HCT116 (cell line): ENCODE measurements around the gene ZNF804A. TPM values are rescaled to one million over a fixed set of nuclear protein-coding genes. Genes with fewer than 3 reads are reported as not detected.

ENCODE experiments used
- ATAC-seq: fragments of 200-7000 bp; cut with Tn5 transposase; 2 replicates; pipeline ENCODE4 v1.9.1; 2020; ENCODE audit warnings: mild to moderate bottlenecking, moderate library complexity
- BruUV-seq: library from RNA; stranded (reverse); fragments of 400-500 nt; replicated peaks from 2 replicates; lab custom pipeline; 2021; lab: Mats Ljungman, UMichigan
- CTCF ChIA-PET: fragments of 300-600 bp; sonication (Branson Sonifier 250); formaldehyde crosslinking; loops from one replicate; lab custom pipeline; 2021; ENCODE audit warnings: antibody characterized with exemption; lab: Charles Lee
- POLR2A ChIA-PET: fragments of 300-600, 350-600 bp; sonication (Branson Sonifier 250); formaldehyde crosslinking; loops from one replicate; lab custom pipeline; 2021; ENCODE audit warnings: antibody characterized with exemption; lab: Charles Lee
- RAD21 ChIA-PET, 2 experiments: fragments of 300-600 bp; sonication (Branson Sonifier 250); formaldehyde crosslinking; loops; one replicate each; lab custom pipeline; 2023; ENCODE audit warnings: low total read pairs in 2 of 2; ENCODE audit not compliant: uncharacterized antibody in 2 of 2, unreplicated experiment in 2 of 2, low non-redundant PET in 1 of 2; lab: Charles Lee
- DNase-seq: peaks from one replicate; pipeline ENCODE4 v3.0.0-alpha.2; 2010; ENCODE audit warnings: low read depth, low spot score
- H2AFZ ChIP-seq: fragments of 200-600 bp; shearing (Covaris generic), sonication (generic); 2 replicates; pipeline ENCODE4 v1.6.1; 2017; ENCODE audit warnings: low read depth, mixed run types, mixed read lengths, antibody characterized with exemption, low read length; ENCODE audit not compliant: poor library complexity, severe bottlenecking
- H3K27ac ChIP-seq: 2 replicates; pipeline ENCODE4 v1.5.1; 2012; ENCODE audit warnings: low read depth, low read length
- H3K27me3 ChIP-seq: fragments of 200-600 bp; sonication (generic); 2 replicates; pipeline ENCODE4 v1.6.1; 2016; ENCODE audit warnings: mixed run types, low read length, mixed read lengths; ENCODE audit not compliant: insufficient read depth
- H3K36me3 ChIP-seq, 2 experiments: fragments of 200-500 bp in 1 of 2; fragments of 200-600 bp in 1 of 2; sonication (Bioruptor generic) in 1 of 2; sonication (generic) in 1 of 2; 2 replicates each; pipeline versions ENCODE4 v1.5.1 to v1.6.1; 2014 to 2016; ENCODE audit warnings: low read length in 2 of 2, inconsistent platforms in 1 of 2, mixed read lengths in 1 of 2, mixed run types in 1 of 2; ENCODE audit not compliant: insufficient read depth in 2 of 2, control insufficient read depth in 1 of 2
- H3K4me1 ChIP-seq, 2 experiments: fragments of 200-600 bp in 1 of 2; sonication (generic) in 1 of 2; 2 replicates each; pipeline versions ENCODE4 v1.5.1 to v1.6.1; 2012 to 2017; ENCODE audit warnings: low read length in 2 of 2, inconsistent platforms in 1 of 2, mild to moderate bottlenecking in 1 of 2, mixed read lengths in 1 of 2, mixed run types in 1 of 2, moderate library complexity in 1 of 2; ENCODE audit not compliant: insufficient read depth in 2 of 2, control insufficient read depth in 1 of 2
- H3K4me2 ChIP-seq: fragments of 200-600 bp; sonication (generic); 2 replicates; pipeline ENCODE4 v1.6.1; 2017; ENCODE audit warnings: mixed run types, low read length, mixed read lengths
- H3K4me3 ChIP-seq, 2 experiments: fragments of 200-600 bp in 1 of 2; sonication (generic) in 1 of 2; replicated peaks in 1 of 2; 2 replicates each; pipeline ENCODE4 v1.5.1; 2011 to 2016; ENCODE audit warnings: low read length in 2 of 2, control low read depth in 1 of 2, low read depth in 1 of 2, mild to moderate bottlenecking in 1 of 2, mixed read lengths in 1 of 2, mixed run types in 1 of 2
- H3K79me2 ChIP-seq: fragments of 200-600 bp; sonication (generic); 2 replicates; pipeline ENCODE4 v1.6.1; 2017; ENCODE audit warnings: mild to moderate bottlenecking, mixed run types, low read length, moderate library complexity, mixed read lengths; ENCODE audit not compliant: insufficient read depth
- H3K9ac ChIP-seq: fragments of 200-600 bp; sonication (generic); 2 replicates; pipeline ENCODE4 v1.6.1; 2016; ENCODE audit warnings: low read length, mixed read lengths
- H3K9me2 ChIP-seq: fragments of 200-600 bp; sonication (generic), shearing (Covaris generic); 2 replicates; pipeline ENCODE4 v1.6.1; 2017; ENCODE audit warnings: mixed run types, mild to moderate bottlenecking, moderate library complexity; ENCODE audit not compliant: insufficient read depth
- H3K9me3 ChIP-seq, 2 experiments: fragments of 200-500 bp in 1 of 2; fragments of 200-600 bp in 1 of 2; sonication (Bioruptor generic) in 1 of 2; sonication (generic) in 1 of 2; 2 replicates each; pipeline ENCODE4 v1.6.1; 2014 to 2017; ENCODE audit warnings: low read length in 2 of 2, mixed read lengths in 2 of 2, inconsistent platforms in 1 of 2, low read depth in 1 of 2, mild to moderate bottlenecking in 1 of 2, mixed run types in 1 of 2, moderate library complexity in 1 of 2; ENCODE audit not compliant: control insufficient read depth in 1 of 2, insufficient read depth in 1 of 2
- H4K20me1 ChIP-seq: fragments of 200-600 bp; sonication (generic), shearing (Covaris generic); 2 replicates; pipeline ENCODE4 v1.6.1; 2017; ENCODE audit warnings: mixed run types, mild to moderate bottlenecking, moderate library complexity; ENCODE audit not compliant: insufficient read depth
- CEBPB ChIP-seq: IDR thresholded peaks from 2 replicates; pipeline ENCODE4 v1.6.1; 2012; ENCODE audit warnings: low read depth
- ELF1 ChIP-seq: IDR thresholded peaks from 2 replicates; pipeline ENCODE4 v1.6.1; 2012; ENCODE audit warnings: low read depth, borderline replicate concordance
- EZH2 ChIP-seq: fragments of 200-600 bp; sonication (generic); IDR thresholded peaks from 2 replicates; pipeline ENCODE4 v1.6.1; 2017; ENCODE audit warnings: antibody characterized with exemption, mixed run types
- FOSL1 ChIP-seq: IDR thresholded peaks from 2 replicates; pipeline ENCODE4 v1.6.1; 2012; ENCODE audit warnings: low read depth
- POLR2A ChIP-seq: IDR thresholded peaks from 2 replicates; pipeline ENCODE4 v1.7.0; 2011; ENCODE audit warnings: borderline replicate concordance; ENCODE audit not compliant: insufficient read depth, insufficient read length; ENCODE audit errors: extremely low read depth
- POLR2AphosphoS5 ChIP-seq: IDR thresholded peaks from 2 replicates; pipeline ENCODE4 v1.6.1; 2011; ENCODE audit warnings: mild to moderate bottlenecking, low read depth, low read length, moderate library complexity
- SP1 ChIP-seq: IDR thresholded peaks from 2 replicates; pipeline ENCODE4 v1.6.1; 2012; ENCODE audit warnings: low read depth
- SRF ChIP-seq: IDR thresholded peaks from 2 replicates; pipeline ENCODE4 v1.6.1; 2012; ENCODE audit warnings: low read depth
- TCF7L2 ChIP-seq: IDR thresholded peaks from 2 replicates; pipeline ENCODE4 v1.7.0; 2011; ENCODE audit warnings: borderline replicate concordance, inconsistent platforms; ENCODE audit not compliant: insufficient read depth, insufficient read length; ENCODE audit errors: extremely low read depth
- intact Hi-C: fragments of 100-400 bp; cut with micrococcal nuclease; formaldehyde crosslinking; loops from 2 replicates; pipeline ENCODE4 v1.10.0; 2022
- total RNA-seq: library from RNA; stranded (reverse); gene quantifications from one replicate; pipeline ENCODE4 v1.2.1, GENCODE V29; 2021; ENCODE audit not compliant: unreplicated experiment
- TF ChIP-seq, protein P1 (sequence below): IDR thresholded peaks from 2 replicates; pipeline ENCODE4 v1.6.1; 2012
- TF ChIP-seq, protein P2 (sequence below): IDR thresholded peaks from 2 replicates; pipeline ENCODE4 v1.6.1; 2011; ENCODE audit warnings: mild to moderate bottlenecking, low read length, moderate library complexity; ENCODE audit not compliant: insufficient replicate concordance; ENCODE audit errors: extremely low read depth
- TF ChIP-seq, protein P3 (sequence below): IDR thresholded peaks from 2 replicates; pipeline ENCODE4 v1.6.1; 2012
- TF ChIP-seq, protein P4 (sequence below), 3 experiments: fragments of 200-600 bp in 1 of 3; sonication (generic) in 1 of 3; IDR thresholded peaks in 2 of 3; conservative IDR thresholded peaks in 1 of 3; 2 replicates each; pipeline ENCODE4 v1.5.1; 2012 to 2017; ENCODE audit warnings: low read depth in 2 of 3, low read length in 2 of 3, antibody characterized with exemption in 1 of 3, borderline replicate concordance in 1 of 3, control low read depth in 1 of 3, mild to moderate bottlenecking in 1 of 3, mixed read lengths in 1 of 3, mixed run types in 1 of 3, moderate library complexity in 1 of 3; ENCODE audit not compliant: insufficient read depth in 1 of 3

The ZNF804A gene
- total RNA-seq, 1 experiment from 2014 or later: 0.61 TPM

DNA sequence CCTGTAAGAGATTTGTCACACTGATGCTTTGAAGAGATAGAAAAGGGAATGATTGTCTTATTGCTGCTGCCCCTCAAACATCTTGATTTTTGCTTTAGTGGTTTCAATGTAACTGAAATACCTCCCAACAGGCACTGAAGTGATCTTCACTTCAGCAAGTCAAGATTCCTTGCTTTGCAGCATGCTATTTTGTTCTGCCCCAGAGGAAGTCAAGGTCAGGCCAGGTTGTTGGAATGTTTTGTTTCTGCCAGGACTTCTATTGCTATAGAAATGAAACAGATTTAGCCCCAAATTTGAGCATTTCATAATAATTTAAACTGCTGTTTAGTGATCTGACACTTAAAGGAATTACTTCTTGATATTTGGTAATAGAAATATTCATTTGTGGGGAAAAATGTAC is 277.6 kb downstream of the ZNF804A start:
- ChIA-PET RAD21 (no interaction called here), CTCF (no interaction called here), POLR2A (no interaction called here)
- DNase-seq: no peak
- Histone ChIP-seq H3K9me2 (0 out of 2 replicates have a peak, but pooled peaks cover 3% of the 10 kb centered on the region), H4K20me1 (no peaks in the 10 kb centered on the region), H3K36me3 (no peaks in the 10 kb centered on the region), H3K9ac (no peak overlapping the region), H3K9me3 (no peaks in the 10 kb centered on the region), H3K4me1 (no peaks in the 10 kb centered on the region), H3K4me2 (no peak overlapping the region), H3K79me2 (no peaks in the 10 kb centered on the region), H3K27me3 (no peaks in the 10 kb centered on the region), H2AFZ (no peak overlapping the region), H3K27ac (no peak overlapping the region), H3K4me3 (no peak overlapping the region)
- BruUV-seq: no TSS peak
- intact Hi-C loops: no loop called here
- TF ChIP-seq POLR2AphosphoS5: no peak
- TF ChIP-seq, protein P1, sequence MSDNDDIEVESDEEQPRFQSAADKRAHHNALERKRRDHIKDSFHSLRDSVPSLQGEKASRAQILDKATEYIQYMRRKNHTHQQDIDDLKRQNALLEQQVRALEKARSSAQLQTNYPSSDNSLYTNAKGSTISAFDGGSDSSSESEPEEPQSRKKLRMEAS: no peak
- TF ChIP-seq FOSL1: no peak
- no peak for TF ChIP-seq POLR2A
- TF ChIP-seq SRF: no peak
- no peak for TF ChIP-seq CEBPB
- no peak for TF ChIP-seq ELF1
- TF ChIP-seq, protein P2, sequence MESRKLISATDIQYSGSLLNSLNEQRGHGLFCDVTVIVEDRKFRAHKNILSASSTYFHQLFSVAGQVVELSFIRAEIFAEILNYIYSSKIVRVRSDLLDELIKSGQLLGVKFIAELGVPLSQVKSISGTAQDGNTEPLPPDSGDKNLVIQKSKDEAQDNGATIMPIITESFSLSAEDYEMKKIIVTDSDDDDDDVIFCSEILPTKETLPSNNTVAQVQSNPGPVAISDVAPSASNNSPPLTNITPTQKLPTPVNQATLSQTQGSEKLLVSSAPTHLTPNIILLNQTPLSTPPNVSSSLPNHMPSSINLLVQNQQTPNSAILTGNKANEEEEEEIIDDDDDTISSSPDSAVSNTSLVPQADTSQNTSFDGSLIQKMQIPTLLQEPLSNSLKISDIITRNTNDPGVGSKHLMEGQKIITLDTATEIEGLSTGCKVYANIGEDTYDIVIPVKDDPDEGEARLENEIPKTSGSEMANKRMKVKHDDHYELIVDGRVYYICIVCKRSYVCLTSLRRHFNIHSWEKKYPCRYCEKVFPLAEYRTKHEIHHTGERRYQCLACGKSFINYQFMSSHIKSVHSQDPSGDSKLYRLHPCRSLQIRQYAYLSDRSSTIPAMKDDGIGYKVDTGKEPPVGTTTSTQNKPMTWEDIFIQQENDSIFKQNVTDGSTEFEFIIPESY: no peak
- TF ChIP-seq SP1: no peak
- TF ChIP-seq, protein P3, sequence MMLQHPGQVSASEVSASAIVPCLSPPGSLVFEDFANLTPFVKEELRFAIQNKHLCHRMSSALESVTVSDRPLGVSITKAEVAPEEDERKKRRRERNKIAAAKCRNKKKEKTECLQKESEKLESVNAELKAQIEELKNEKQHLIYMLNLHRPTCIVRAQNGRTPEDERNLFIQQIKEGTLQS: no peak
- no peak for TF ChIP-seq TCF7L2
- TF ChIP-seq, protein P4, sequence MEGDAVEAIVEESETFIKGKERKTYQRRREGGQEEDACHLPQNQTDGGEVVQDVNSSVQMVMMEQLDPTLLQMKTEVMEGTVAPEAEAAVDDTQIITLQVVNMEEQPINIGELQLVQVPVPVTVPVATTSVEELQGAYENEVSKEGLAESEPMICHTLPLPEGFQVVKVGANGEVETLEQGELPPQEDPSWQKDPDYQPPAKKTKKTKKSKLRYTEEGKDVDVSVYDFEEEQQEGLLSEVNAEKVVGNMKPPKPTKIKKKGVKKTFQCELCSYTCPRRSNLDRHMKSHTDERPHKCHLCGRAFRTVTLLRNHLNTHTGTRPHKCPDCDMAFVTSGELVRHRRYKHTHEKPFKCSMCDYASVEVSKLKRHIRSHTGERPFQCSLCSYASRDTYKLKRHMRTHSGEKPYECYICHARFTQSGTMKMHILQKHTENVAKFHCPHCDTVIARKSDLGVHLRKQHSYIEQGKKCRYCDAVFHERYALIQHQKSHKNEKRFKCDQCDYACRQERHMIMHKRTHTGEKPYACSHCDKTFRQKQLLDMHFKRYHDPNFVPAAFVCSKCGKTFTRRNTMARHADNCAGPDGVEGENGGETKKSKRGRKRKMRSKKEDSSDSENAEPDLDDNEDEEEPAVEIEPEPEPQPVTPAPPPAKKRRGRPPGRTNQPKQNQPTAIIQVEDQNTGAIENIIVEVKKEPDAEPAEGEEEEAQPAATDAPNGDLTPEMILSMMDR (IDR thresholded peaks at IDR 0.05 in 2 of 3, conservative IDR thresholded peaks at IDR 0.05 in 1 of 3; ENCODE audit: borderline replicate concordance in 1 of 3, insufficient read depth in 1 of 3, low read depth in 2 of 3, low read length in 2 of 3): no peak
- TF ChIP-seq EZH2: no peak
- no peak for ATAC-seq
